DMS 273 treated with DMSO at 0.1 percent for 48 hours (cell line): ENCODE measurements around the gene RBMX2.

Source experiments
- DNase-seq: peaks from one replicate; lab custom pipeline; 2025; lab: John Stamatoyannopoulos, UW

RBMX2 gene

DNA sequence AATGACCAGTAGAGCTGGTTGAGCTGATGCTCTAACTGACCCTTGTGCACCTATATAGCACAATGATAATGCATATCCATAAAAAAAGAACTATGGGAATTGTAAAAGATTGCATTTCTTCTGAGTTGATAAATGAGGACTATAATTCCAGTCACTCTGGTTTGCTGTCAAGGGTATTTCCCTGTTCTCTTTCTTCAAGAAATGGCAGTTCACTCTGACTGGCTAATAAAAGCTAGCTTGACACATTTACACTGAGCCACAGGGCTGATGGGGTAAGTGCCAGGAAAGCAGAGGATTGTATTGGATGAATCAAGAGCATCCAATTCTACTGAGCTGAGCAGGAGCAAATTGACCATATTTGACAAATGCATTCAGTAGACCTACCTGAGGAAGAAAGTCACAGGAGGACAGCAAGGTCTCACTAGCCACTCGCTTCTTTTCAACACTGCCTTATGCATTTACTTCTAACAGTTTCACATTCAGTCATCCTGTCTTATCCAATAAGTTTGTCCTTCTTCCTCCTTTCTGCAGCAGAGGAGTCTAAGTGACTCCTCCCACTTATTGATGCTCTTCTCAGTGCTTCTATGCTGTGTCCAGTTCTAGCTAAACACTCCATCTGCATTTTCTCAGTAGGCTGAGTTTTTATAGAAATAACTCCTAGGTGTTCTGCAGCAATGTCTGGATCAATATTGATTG is 43.0 kb downstream of the RBMX2 start:
- no peak for DNase-seq

GRCh38 chrX:130446974-130447373 is 45.2 kb downstream of the RBMX2 start:
- no peak for DNase-seq
